ENCODE measurements around the gene VAC14.

Gene VAC14

GRCh38 chr16:70653809-70654771 is 146.9 kb downstream of the VAC14 start:
- peak; percentile 83 for TF ChIP-seq CTCF (IDR thresholded peaks at IDR 0.05)

- no peak for TF ChIP-seq CTCF (IDR thresholded peaks at IDR 0.05)
Measured at GRCh38 chr16:70653406-70653805, 147.6 kb downstream of the VAC14 start.

- TF ChIP-seq CTCF (IDR thresholded peaks at IDR 0.05) = no peak
Measured at GRCh38 chr16:70652322-70652721, 148.6 kb downstream of the VAC14 start.

GRCh38 chr16:70651524-70651923 is 149.4 kb downstream of the VAC14 start:
- TF ChIP-seq CTCF (IDR thresholded peaks at IDR 0.05) = no peak

- no peak for TF ChIP-seq CTCF (IDR thresholded peaks at IDR 0.05)
Measured at GRCh38 chr16:70650216-70650615, 150.7 kb downstream of the VAC14 start.

GRCh38 chr16:70649300-70649699 is 151.7 kb downstream of the VAC14 start:
- no peak for TF ChIP-seq CTCF (IDR thresholded peaks at IDR 0.05)

- TF ChIP-seq CTCF (IDR thresholded peaks at IDR 0.05) = no peak
Measured at GRCh38 chr16:70648606-70649005, 152.4 kb downstream of the VAC14 start.
